ENCODE results near the gene ZFYVE28.

DNA sequence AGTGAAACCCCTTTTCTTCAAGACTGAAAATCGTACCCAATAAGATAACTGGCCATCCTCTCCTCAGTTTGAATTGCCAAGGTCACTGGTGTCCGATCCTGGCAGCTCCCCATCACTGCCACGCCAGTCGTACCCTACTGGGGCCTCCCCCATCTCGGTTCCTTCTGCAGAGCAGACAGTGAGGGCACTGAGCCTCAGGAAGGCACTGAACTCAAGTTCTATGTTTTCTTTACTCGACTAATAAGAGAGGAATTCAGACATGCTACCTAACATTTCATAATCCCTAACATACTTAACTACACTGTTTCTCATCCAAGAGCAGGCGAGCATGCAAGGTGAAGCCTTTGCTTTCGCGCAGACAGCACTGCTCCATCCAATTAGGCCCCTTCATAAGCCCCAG, 23.4 kb downstream of the ZFYVE28 start:
- TF ChIP-seq CTCF (IDR thresholded peaks at IDR 0.05) = no peak
- no peak for TF ChIP-seq POLR2A (IDR thresholded peaks at IDR 0.05)
